Measurements from ENCODE around the gene KIF21B. TPM values are rescaled to one million over a fixed set of nuclear protein-coding genes. Genes with fewer than 3 reads are reported as not detected.

Gene KIF21B
- total and polyA plus RNA-seq, 2 of the 8 experiments (the other 6 are each of a cell fraction or from before 2014, with no cell fraction given) = 10.8 to 26.5 TPM

GRCh38 chr1:201016943-201017827 lies 6.3 kb downstream of the KIF21B start:
- H2BK12ac ChIP-seq (ENCODE audit: low read depth, low read length) = no peak overlapping the region
- H3K23ac ChIP-seq (ENCODE audit: insufficient read length) = no peak overlapping the region
- no peak overlapping the region for H3K9ac ChIP-seq (replicated peaks in 1 of 4; ENCODE audit: extremely low read depth in 1 of 4, low read depth in 3 of 4, low read length in 3 of 4)
- H4K91ac ChIP-seq (replicated peaks; ENCODE audit: insufficient read length, low read length) = no peak overlapping the region
- WGBS, 2 experiments (ENCODE audit: extremely low coverage in 1 of 2, insufficient coverage in 1 of 2, insufficient read length in 1 of 2, insufficient replicate concordance in 2 of 2, low coverage in 1 of 2, low lambda C conversion rate in 2 of 2, missing lambda C conversion rate in 1 of 2) = 87% methylated on average over 9 of the region's 9 CpGs; no CpG with 5 or more reads in 1 of the 2 experiments
- peak overlapping the region; percentile 17; the same call in 1 of the 2 replicates for H4K8ac ChIP-seq (ENCODE audit: extremely low read depth, insufficient read depth, low read length)
- peaks cover 17 to 38% (median 28%) of the 10 kb centered on the region in 4 experiments for H3K4me1 ChIP-seq (replicated peaks in 1 of 4; ENCODE audit: control insufficient read depth in 3 of 4, insufficient read depth in 4 of 4, low read length in 3 of 4)
- peaks cover 0 to 34% of the 10 kb centered on the region in 2 experiments; a peak in 3 of 4 replicates for H3K79me2 ChIP-seq (ENCODE audit: control insufficient read depth in 1 of 2, insufficient read depth in 2 of 2, low read length in 2 of 2)
- no peak for FAIRE-seq
- H3K9me3 ChIP-seq (ENCODE audit: insufficient read depth in 2 of 2, low read depth in 1 of 2, low read length in 1 of 2) = no peaks in the 10 kb centered on the region
- no peaks in the 10 kb centered on the region for H3K27me3 ChIP-seq (replicated peaks in 1 of 4; ENCODE audit: control insufficient read depth in 3 of 4, extremely low read depth in 1 of 4, insufficient read depth in 3 of 4, low read length in 3 of 4)
- no peak overlapping the region for H2BK15ac ChIP-seq (ENCODE audit: low read length)
- no peak overlapping the region for H3K27ac ChIP-seq (ENCODE audit: low read depth, low read length)
- no peak for DNase-seq (ENCODE audit: low read depth in 1 of 2, low spot score in 2 of 2)
- H3K36me3 ChIP-seq (ENCODE audit: control insufficient read depth in 2 of 4, insufficient read depth in 4 of 4, low read length in 3 of 4) = no peaks in the 10 kb centered on the region
- TF ChIP-seq EGR1 (IDR thresholded peaks at IDR 0.05; ENCODE audit: borderline replicate concordance, low read depth, low read length) = no peak
- no peak overlapping the region for H3K14ac ChIP-seq (ENCODE audit: insufficient read length)
- POLR2A ChIA-PET (ENCODE audit: partially characterized antibody) = no interaction called here
- no peak overlapping the region for H2BK20ac ChIP-seq (ENCODE audit: low read length)
- no peak overlapping the region for H4K5ac ChIP-seq (ENCODE audit: insufficient read length, low read depth, low read length)
- H3K4me3 ChIP-seq (ENCODE audit: extremely low read depth in 1 of 4, insufficient read depth in 2 of 4, low read depth in 3 of 4, low read length in 4 of 4) = no peak overlapping the region
- no peak overlapping the region for H2BK120ac ChIP-seq (replicated peaks; ENCODE audit: low read depth, low read length)
- no peak overlapping the region for H2AFZ ChIP-seq (ENCODE audit: low read length)
- peaks cover 2 to 5% of the 10 kb centered on the region in 2 experiments for H4K20me1 ChIP-seq (replicated peaks in 1 of 2; ENCODE audit: control insufficient read depth in 1 of 2, insufficient read depth in 2 of 2, low read length in 2 of 2)
- 0 out of 2 replicates have a peak overlapping the region, but pooled peaks have one; percentile 28 for H3K18ac ChIP-seq (ENCODE audit: extremely low read depth, low read length)
- peaks cover 4% of the 10 kb centered on the region; the same call in 1 of the 2 replicates for H3K23me2 ChIP-seq (ENCODE audit: low read depth, low read length)
- H3K4ac ChIP-seq (replicated peaks; ENCODE audit: insufficient read length, low read depth, low read length) = no peak overlapping the region
- peak overlapping the region; percentile 66; the same call in 1 of the 2 replicates for H2AK5ac ChIP-seq (ENCODE audit: low read depth, low read length)
- H2BK5ac ChIP-seq (ENCODE audit: low read depth, low read length) = no peak overlapping the region
- H3K56ac ChIP-seq (replicated peaks; ENCODE audit: insufficient read length, low read depth, low read length) = no peak overlapping the region
- H3K79me1 ChIP-seq (ENCODE audit: low read depth, low read length) = peaks cover 15% of the 10 kb centered on the region
- no peak overlapping the region for H3K4me2 ChIP-seq (ENCODE audit: insufficient read depth in 1 of 2, low read depth in 2 of 2, low read length in 2 of 2)
- CTCF ChIA-PET (ENCODE audit: partially characterized antibody) = interaction anchor here (1.4 to 23.5 kb wide), 8 partner anchors 8 to 102 kb away, joined by 3 to 532 read pairs (median 26); no protein-coding TSS in a partner anchor
